ENCODE data around the gene PRSS48. TPM values are rescaled to one million over a fixed set of nuclear protein-coding genes. Genes with fewer than 3 reads are reported as not detected.

Gene PRSS48
- total and polyA plus RNA-seq, 10 donors, result not detected

GRCh38 chr4:151339467-151339866 lies 62.5 kb downstream of the PRSS48 start:
- Histone ChIP-seq H3K4me1 (no peaks in the 10 kb centered on the region), H3K27ac (no peak overlapping the region), H3K9me3 (no peaks in the 10 kb centered on the region), H3K27me3 (replicated peaks in 1 of 7) (no peaks in the 10 kb centered on the region), H3K36me3 (no peaks in the 10 kb centered on the region), H3K4me3 (no peak overlapping the region)
- WGBS, 5 donors, result 84 to 93% (median 90%) methylated on average over 2 of the region's 2 CpGs
- intact Hi-C loops (cut with DNase I; ENCODE audit: low total_unique reads), result no loop called here
- no peak for DNase-seq
- TF ChIP-seq POLR2A (IDR thresholded peaks at IDR 0.05) (no peak), POLR2AphosphoS5 (IDR thresholded peaks at IDR 0.05) (no peak), CTCF (IDR thresholded peaks at IDR 0.05 in 8 of 11, conservative IDR thresholded peaks at IDR 0.05 in 3 of 11) (no peak)

GRCh38 chr4:151340751-151341385 lies 63.9 kb downstream of the PRSS48 start:
- no peak for TF ChIP-seq POLR2A (IDR thresholded peaks at IDR 0.05)
- TF ChIP-seq CTCF (IDR thresholded peaks at IDR 0.05 in 8 of 11, conservative IDR thresholded peaks at IDR 0.05 in 3 of 11), result no peak
- TF ChIP-seq POLR2AphosphoS5 (IDR thresholded peaks at IDR 0.05), result no peak
- peaks cover 0 to under 1% (median 0%) of the 10 kb centered on the region in 7 donors for H3K27me3 ChIP-seq (replicated peaks in 1 of 7)
- no peak for DNase-seq
- no peak overlapping the region for H3K4me3 ChIP-seq
- no peak overlapping the region for H3K27ac ChIP-seq
- 89 to 96% (median 93%) methylated on average over 5 of the region's 5 CpGs for WGBS, 5 donors
- intact Hi-C loops (cut with DNase I; ENCODE audit: low total_unique reads), result no loop called here
- no peaks in the 10 kb centered on the region for H3K9me3 ChIP-seq
- H3K4me1 ChIP-seq, result no peaks in the 10 kb centered on the region
- no peaks in the 10 kb centered on the region for H3K36me3 ChIP-seq

Small RNA genes within 50 kb of the gene (small RNA-seq; reads per million reads assigned to genes)
- gene AC104819.2 (0 reads per million in 4 donors), gene RNU6-1282P (0 reads per million in 4 donors)

Other genes with a start within 250 kb of the PRSS48 start
- gene RPS3A, start 177.5 kb upstream of the PRSS48 start, total RNA-seq, result 1,000 to 10,000 TPM; 1,748 to 4,493 (median 2,267) TPM
- 1,000 to 10,000 TPM; 5,915 to 7,791 (median 7,619) TPM for gene RPS3A, start 177.5 kb upstream of the PRSS48 start, polyA plus RNA-seq
- gene SH3D19, start 48.4 kb downstream of the PRSS48 start, total RNA-seq, result 10 to 100 TPM; 12.3 to 33.3 (median 17.4) TPM
- 1 to 10 TPM; 3.0 to 3.8 (median 3.5) TPM for gene SH3D19, start 48.4 kb downstream of the PRSS48 start, polyA plus RNA-seq
- 1 to 10 TPM in 6 of 7 donors, under 1 TPM in 1; 0.69 to 4.8 (median 1.9) TPM for gene FHIP1A, start 132.0 kb downstream of the PRSS48 start, total RNA-seq
- gene FHIP1A, start 132.0 kb downstream of the PRSS48 start, polyA plus RNA-seq, result under 1 TPM in 2 of 3 donors, not detected in 1; 0.07 to 0.22 TPM

Data from spleen (tissue), 11 donors.